GM21360 (cell line): ENCODE results near the gene ASB9.
A peak's percentile ranks its signal among the peaks of the same experiment; 100 is the strongest.
"Not testable (repeated sequence)": the region's sequence is repeated elsewhere in the genome, so short reads cannot be mapped to it uniquely, and the experiment has no call there.

Experiments
- ATAC-seq: cut with Tn5 transposase; IDR thresholded peaks from one replicate; pipeline ENCODE4 v1.9.1; 2021; ENCODE audit warnings: mild to moderate bottlenecking, moderate library complexity; ENCODE audit not compliant: unreplicated experiment

ASB9 gene

GRCh38 chrX:15242899-15243555 lies 26.9 kb downstream of the ASB9 start:
- no peak for ATAC-seq

- no peak for ATAC-seq
These were observed 28.6 kb downstream of the ASB9 start for GRCh38 chrX:15241301-15241700.

GRCh38 chrX:15240414-15240813 lies 29.5 kb downstream of the ASB9 start:
- no peak for ATAC-seq

GRCh38 chrX:15236146-15236545 lies 33.7 kb downstream of the ASB9 start:
- no peak for ATAC-seq

GRCh38 chrX:15235001-15235400 lies 34.9 kb downstream of the ASB9 start:
- ATAC-seq, result no peak

GRCh38 chrX:15233416-15234015 lies 36.4 kb downstream of the ASB9 start:
- no peak for ATAC-seq

GRCh38 chrX:15224747-15225146 lies 45.1 kb downstream of the ASB9 start:
- ATAC-seq, result no peak

- no peak for ATAC-seq
These were observed 48.6 kb downstream of the ASB9 start for GRCh38 chrX:15221321-15221720.

GRCh38 chrX:15217161-15217560 lies 52.7 kb downstream of the ASB9 start:
- no peak for ATAC-seq

- ATAC-seq, result no peak
These were observed 53.6 kb downstream of the ASB9 start for GRCh38 chrX:15216280-15216679.

GRCh38 chrX:15215366-15215765 lies 54.5 kb downstream of the ASB9 start:
- no peak for ATAC-seq

GRCh38 chrX:15214588-15214987 lies 55.3 kb downstream of the ASB9 start:
- ATAC-seq, result no peak

- ATAC-seq, result no peak
These were observed 60.8 kb downstream of the ASB9 start for GRCh38 chrX:15209096-15209495.

GRCh38 chrX:15207994-15208393 lies 61.9 kb downstream of the ASB9 start:
- ATAC-seq, result no peak

- ATAC-seq, result no peak
These were observed 62.5 kb downstream of the ASB9 start for GRCh38 chrX:15207384-15207783.

GRCh38 chrX:15206306-15206705 lies 63.6 kb downstream of the ASB9 start:
- ATAC-seq, result no peak

- ATAC-seq, result peak; percentile 75
These were observed 65.6 kb downstream of the ASB9 start for GRCh38 chrX:15204130-15204751.

- ATAC-seq, result no peak
These were observed 66.2 kb downstream of the ASB9 start for GRCh38 chrX:15203694-15204093.

GRCh38 chrX:15202454-15203177 lies 67.3 kb downstream of the ASB9 start:
- no peak for ATAC-seq

- ATAC-seq, result no peak
These were observed 69.0 kb downstream of the ASB9 start for GRCh38 chrX:15200871-15201270.

GRCh38 chrX:15198608-15199202 lies 71.2 kb downstream of the ASB9 start:
- not testable (repeated sequence) for ATAC-seq
